Endothelial cell of umbilical vein (primary cell): ENCODE data around the gene NCLN. TPM values are rescaled to one million over a fixed set of nuclear protein-coding genes. Genes with fewer than 3 reads are reported as not detected.

Experiments used
- BruUV-seq: library from RNA; stranded (reverse); fragments of 400-500 nt; replicated peaks from 2 replicates; lab custom pipeline; 2021; lab: Mats Ljungman, UMichigan
- CTCF ChIA-PET: fragments of 300-600, 350-600 bp; sonication (Branson Sonifier 250); formaldehyde crosslinking; loops from one replicate; lab custom pipeline; 2021; ENCODE audit warnings: antibody characterized with exemption, inconsistent platforms; lab: Charles Lee
- POLR2A ChIA-PET: fragments of 300-600, 350-600 bp; sonication (Branson Sonifier 250); formaldehyde crosslinking; loops from one replicate; lab custom pipeline; 2021; ENCODE audit warnings: antibody characterized with exemption, inconsistent platforms; lab: Charles Lee
- DNase-seq: peaks from one replicate; pipeline ENCODE4 v3.0.0-alpha.2; 2011; ENCODE audit warnings: low read depth, low spot score
- FAIRE-seq: peaks from 2 replicates; lab custom pipeline; 2011; peaks lifted over from hg19 to GRCh38; lab: Jason Lieb, UNC
- H2AFZ ChIP-seq: 2 replicates; pipeline ENCODE4 v1.6.0; 2012; ENCODE audit warnings: low read depth, low read length, control low read depth, inconsistent platforms
- H3K27ac ChIP-seq: 2 replicates; pipeline ENCODE4 v1.5.1; 2011; ENCODE audit warnings: low read depth, mild to moderate bottlenecking, control low read depth, low read length, moderate library complexity; ENCODE audit not compliant: insufficient read depth
- H3K27me3 ChIP-seq, 2 experiments: 2 replicates each; pipeline versions ENCODE4 v1.6.0 to v1.6.1; 2011; ENCODE audit warnings: low read length in 2 of 2, mixed read lengths in 1 of 2; ENCODE audit not compliant: control insufficient read depth in 2 of 2, insufficient read depth in 2 of 2
- H3K36me3 ChIP-seq, 2 experiments: 2 replicates in 1 of 2; 3 replicates in 1 of 2; pipeline ENCODE4 v1.5.1; 2011; ENCODE audit warnings: low read length in 2 of 2, mild to moderate bottlenecking in 1 of 2, moderate library complexity in 1 of 2; ENCODE audit not compliant: control insufficient read depth in 2 of 2, insufficient read depth in 2 of 2; ENCODE audit errors: extremely low read depth in 1 of 2
- H3K4me1 ChIP-seq: 3 replicates; pipeline ENCODE4 v1.5.1; 2011; ENCODE audit warnings: mild to moderate bottlenecking, low read length; ENCODE audit not compliant: control insufficient read depth, insufficient read depth; ENCODE audit errors: extremely low read depth
- H3K4me2 ChIP-seq: 2 replicates; pipeline ENCODE4 v1.6.1; 2011; ENCODE audit warnings: low read length, control low read depth, mixed read lengths; ENCODE audit not compliant: insufficient read depth
- H3K4me3 ChIP-seq, 3 experiments: fragments of 200-600 bp in 1 of 3; sonication (generic), shearing (Covaris generic) in 1 of 3; replicated peaks in 1 of 3; 2 replicates each; pipeline ENCODE4 v1.5.1; 2011 to 2016; ENCODE audit warnings: control low read depth in 3 of 3, low read length in 3 of 3, mild to moderate bottlenecking in 2 of 3, inconsistent platforms in 1 of 3, low read depth in 1 of 3, moderate library complexity in 1 of 3; ENCODE audit not compliant: insufficient read depth in 1 of 3
- H3K79me2 ChIP-seq: 2 replicates; pipeline ENCODE4 v1.6.0; 2012; ENCODE audit warnings: low read length, inconsistent platforms; ENCODE audit not compliant: control insufficient read depth, insufficient read depth
- H3K9ac ChIP-seq: replicated peaks from 2 replicates; pipeline ENCODE3; 2011; ENCODE audit warnings: low read length, control low read depth; ENCODE audit not compliant: insufficient read depth; ENCODE audit errors: extremely low read depth
- H3K9me1 ChIP-seq: replicated peaks from 3 replicates; pipeline ENCODE4 v1.6.0; 2011; ENCODE audit warnings: mild to moderate bottlenecking, low read length; ENCODE audit not compliant: control insufficient read depth, insufficient read depth; ENCODE audit errors: extremely low read depth
- H3K9me3 ChIP-seq: replicated peaks from 2 replicates; pipeline ENCODE4 v1.5.1; 2012; ENCODE audit warnings: low read length, inconsistent platforms; ENCODE audit not compliant: control insufficient read depth, insufficient read depth
- H4K20me1 ChIP-seq: replicated peaks from 2 replicates; pipeline ENCODE3; 2011; ENCODE audit warnings: mild to moderate bottlenecking, low read length; ENCODE audit not compliant: control insufficient read depth, insufficient read depth; ENCODE audit errors: extremely low read depth
- EZH2 ChIP-seq: IDR thresholded peaks from 2 replicates; pipeline ENCODE4 v1.6.1; 2012; ENCODE audit warnings: borderline replicate concordance, low read depth, mild to moderate bottlenecking, moderate library complexity, low read length, inconsistent platforms; ENCODE audit not compliant: severe bottlenecking
- FOS ChIP-seq: IDR thresholded peaks from 2 replicates; pipeline ENCODE4 v1.6.1; 2011; ENCODE audit warnings: mild to moderate bottlenecking, low read length, moderate library complexity, borderline replicate concordance; ENCODE audit not compliant: insufficient read depth
- GATA2 ChIP-seq: IDR thresholded peaks from 2 replicates; pipeline ENCODE4 v1.7.0; 2011; ENCODE audit warnings: low read depth, mild to moderate bottlenecking, moderate library complexity, mixed read lengths, low read length; ENCODE audit not compliant: insufficient read length, insufficient read depth
- JUN ChIP-seq: IDR thresholded peaks from 2 replicates; pipeline ENCODE4 v1.6.1; 2011; ENCODE audit warnings: borderline replicate concordance, low read depth; ENCODE audit not compliant: insufficient read length, insufficient read depth
- MYC ChIP-seq: IDR thresholded peaks from one replicate; pipeline ENCODE4 v1.6.1; 2011; ENCODE audit warnings: mild to moderate bottlenecking, low read depth, low read length
- POLR2A ChIP-seq: IDR thresholded peaks from 2 replicates; pipeline ENCODE4 v1.6.1; 2012; ENCODE audit warnings: low read depth, mild to moderate bottlenecking, control low read depth, low read length
- POLR2AphosphoS5 ChIP-seq: IDR thresholded peaks from 2 replicates; pipeline ENCODE4 v1.6.1; 2012; ENCODE audit warnings: low read depth, mild to moderate bottlenecking, control low read depth, low read length, moderate library complexity; ENCODE audit not compliant: insufficient read depth
- dilution Hi-C: fragments of 300-500 bp; cut with MboI; formaldehyde crosslinking; loops from one replicate; pipeline ENCODE4 v1.15.0; 2019; ENCODE audit warnings: low sequenced_read_pairs; ENCODE audit not compliant: extremely low pct_ligation_motif_present
- intact Hi-C: fragments of 100-400 bp; cut with micrococcal nuclease; formaldehyde crosslinking; loops from one replicate; pipeline ENCODE4 v1.10.0; 2022
- polyA plus RNA-seq, 4 experiments: library from polyadenylated mRNA; depleted of rRNA in 3 of 4; stranded (reverse) in 3 of 4; unstranded in 1 of 4; fragments of >200 nt; gene quantifications; 2 replicates each; pipeline versions ENCODE4 v1.2.1 to v1.2.3, GENCODE V29; 2011 to 2012; ENCODE audit warnings: missing spikeins in 1 of 4
- total RNA-seq: library from RNA; stranded (reverse); gene quantifications from 2 replicates; pipeline ENCODE4 v1.2.3, GENCODE V29; 2021
- TF ChIP-seq, protein P1 (sequence below): IDR thresholded peaks from 2 replicates; pipeline ENCODE4 v1.6.1; 2011; ENCODE audit not compliant: insufficient read depth, insufficient read length

NCLN gene
- total and polyA plus RNA-seq, 2 donors (not counting 3 experiments of a cell fraction or from before 2014, with no cell fraction given), result 97.2 to 102 TPM

DNA sequence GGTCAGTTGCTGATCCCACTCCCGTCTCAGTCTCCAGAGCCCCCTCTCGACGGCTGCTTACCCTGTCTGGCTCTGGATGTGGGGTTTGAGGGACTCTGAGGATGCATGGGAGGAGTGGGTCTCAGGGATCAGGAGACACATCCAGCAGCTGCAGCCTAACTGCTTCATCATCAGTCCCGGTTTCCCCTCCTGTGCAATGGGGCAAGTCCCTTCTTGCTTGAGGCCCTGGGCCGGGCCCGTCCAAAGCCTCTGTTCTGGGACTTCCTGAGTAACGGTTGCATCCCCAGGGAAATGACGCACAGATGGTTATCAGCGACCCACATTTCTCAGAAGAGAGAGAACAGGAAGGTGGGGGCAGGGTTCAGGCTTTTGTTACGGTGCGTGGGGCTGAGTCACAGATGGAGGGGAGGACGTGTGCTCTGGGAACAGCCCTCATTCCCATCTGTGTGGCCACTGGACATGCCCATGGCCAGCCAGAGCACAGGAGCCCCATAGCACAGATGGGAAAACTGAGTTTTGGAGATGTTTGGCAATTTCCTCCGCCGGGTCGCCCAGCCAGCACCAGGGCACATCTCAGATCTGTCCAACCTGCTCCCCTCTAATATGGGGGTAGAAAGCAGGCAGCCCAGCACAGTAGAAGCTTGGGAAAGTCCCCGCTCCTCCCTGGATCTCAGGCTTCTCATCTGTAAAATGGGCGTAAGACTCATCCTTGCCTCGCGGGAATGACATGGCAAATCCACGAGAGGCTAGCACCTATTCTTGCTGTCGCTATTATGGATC is 30.6 kb upstream of the NCLN start:
- no peaks in the 10 kb centered on the region for H3K9me3 ChIP-seq
- POLR2A ChIA-PET, result interaction anchor here (0.6 kb wide), 1 partner anchor 11 kb away, joined by 9 read pairs; no protein-coding TSS in a partner anchor
- no peaks in the 10 kb centered on the region for H4K20me1 ChIP-seq
- H3K36me3 ChIP-seq, result no peaks in the 10 kb centered on the region
- BruUV-seq, result no TSS peak
- H3K79me2 ChIP-seq, result no peaks in the 10 kb centered on the region
- H3K27me3 ChIP-seq, result no peaks in the 10 kb centered on the region
- FAIRE-seq (peak; percentile 100), DNase-seq (peak; percentile 100)
- H2AFZ ChIP-seq, result no peak overlapping the region
- peak overlapping the region; percentile 82 for H3K9ac ChIP-seq
- H3K4me3 ChIP-seq, result peak overlapping the region in 1 of 3 experiments; percentile 6
- no peaks in the 10 kb centered on the region for H3K9me1 ChIP-seq
- H3K4me2 ChIP-seq, result peak overlapping the region; percentile 61
- H3K4me1 ChIP-seq, result peaks cover 13% of the 10 kb centered on the region
- CTCF ChIA-PET, result interaction anchor here (1.1 to 1.7 kb wide), 3 partner anchors 13 to 27 kb away, joined by 3 to 5 read pairs (median 5); no protein-coding TSS in a partner anchor
- TF ChIP-seq JUN, result peak; percentile 97
- no peak for TF ChIP-seq EZH2
- TF ChIP-seq GATA2, result peak; percentile 100
- TF ChIP-seq MYC, result peak; percentile 78
- TF ChIP-seq, protein P1, sequence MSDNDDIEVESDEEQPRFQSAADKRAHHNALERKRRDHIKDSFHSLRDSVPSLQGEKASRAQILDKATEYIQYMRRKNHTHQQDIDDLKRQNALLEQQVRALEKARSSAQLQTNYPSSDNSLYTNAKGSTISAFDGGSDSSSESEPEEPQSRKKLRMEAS, result no peak
- TF ChIP-seq POLR2AphosphoS5, result peak; percentile 99
- TF ChIP-seq POLR2A, result peak; percentile 91
- peak; percentile 100 for TF ChIP-seq FOS
- dilution Hi-C loops, result no loop called here
- H3K27ac ChIP-seq, result peak overlapping the region; percentile 99
- intact Hi-C loops, result loop anchor here (1.0 kb wide), 4 partner anchors 9 to 205 kb away; no protein-coding TSS in a partner anchor
